Activated naive CD4-positive, alpha-beta T cell treated with Interleukin-2 at 50 U/mL for 16 hours (primary cell): ENCODE data around the gene UCN3.

ENCODE experiments used
- DNase-seq: peaks from one replicate; pipeline ENCODE4 v3.0.0-alpha.2; 2020

Gene UCN3

GRCh38 chr10:5411941-5412276, 47.1 kb downstream of the UCN3 start:
- no peak for DNase-seq

GRCh38 chr10:5412277-5412941, 47.6 kb downstream of the UCN3 start, which contains the start of gene NET1:
TSS of gene NET1 (plus strand) at chr10:5412557. CDS start at chr10:5412693, 136 bp downstream.
- peak; percentile 71 for DNase-seq

- DNase-seq: no peak
These were observed 48.5 kb downstream of the UCN3 start for GRCh38 chr10:5413012-5413938.

GRCh38 chr10:5416981-5417380, 52.2 kb downstream of the UCN3 start:
- no peak for DNase-seq

GRCh38 chr10:5418584-5418983, 53.8 kb downstream of the UCN3 start:
- no peak for DNase-seq

GRCh38 chr10:5419466-5420094, 54.8 kb downstream of the UCN3 start:
- DNase-seq: no peak

- no peak for DNase-seq
These were observed 59.0 kb downstream of the UCN3 start for GRCh38 chr10:5423771-5424170.
